Ovary (tissue), 3 donors: ENCODE results near the gene DMRT2.

ENCODE experiments used
- CTCF ChIP-seq, 3 donors: fragments of 450-650 bp in 2 of 3; fragments of 200-600 bp in 1 of 3; IDR thresholded peaks; one replicate each; pipeline versions ENCODE4 v1.5.1 to v1.8.0; 2016 to 2022; ENCODE audit warnings: antibody characterized with exemption in 3 of 3, mild to moderate bottlenecking in 1 of 3
- POLR2A ChIP-seq: fragments of 450-650 bp; IDR thresholded peaks from one replicate; pipeline ENCODE4 v1.6.1; 2017; ENCODE audit warnings: antibody characterized with exemption, mild to moderate bottlenecking, moderate library complexity
- donor health status: DM: no; HTN: no; CAD: no.

GRCh38 chr9:1048231-1048619, 1.9 kb upstream of the DMRT2 start:
- TF ChIP-seq CTCF (IDR thresholded peaks at IDR 0.05) (no peak), POLR2A (no peak)
